ENCODE results near the gene TOM1L1. TPM values are rescaled to one million over a fixed set of nuclear protein-coding genes. Genes with fewer than 3 reads are reported as not detected.

Gene TOM1L1
- total RNA-seq, 1 donor = 40.2 TPM

GRCh38 chr17:54937426-54937825, 36.8 kb downstream of the TOM1L1 start:
- Histone ChIP-seq H3K9me3 (ENCODE audit: low read depth, low read length) (no peaks in the 10 kb centered on the region), H3K79me2 (ENCODE audit: insufficient read depth, low read length) (no peaks in the 10 kb centered on the region), H3K4me2 (ENCODE audit: insufficient read depth, low read length) (no peak overlapping the region), H3K27me3 (ENCODE audit: insufficient read depth, low read length) (no peaks in the 10 kb centered on the region), H3K4me1 (ENCODE audit: insufficient read depth, low read length) (no peaks in the 10 kb centered on the region), H2AFZ (ENCODE audit: low read length) (no peak overlapping the region), H4K20me1 (ENCODE audit: insufficient read depth, low read length) (no peaks in the 10 kb centered on the region), H3K27ac (ENCODE audit: low read depth, low read length) (no peak overlapping the region), H3K36me3 (ENCODE audit: insufficient read depth, low read length) (peaks cover 7% of the 10 kb centered on the region), H3K4me3 (ENCODE audit: insufficient read depth, low read length) (no peak overlapping the region)
- DNase-seq (ENCODE audit: insufficient read length, low spot score, missing footprints) = no peak
- TF ChIP-seq CTCF (IDR thresholded peaks at IDR 0.05; ENCODE audit: extremely low read depth, low read depth, low read length) = no peak

DNA sequence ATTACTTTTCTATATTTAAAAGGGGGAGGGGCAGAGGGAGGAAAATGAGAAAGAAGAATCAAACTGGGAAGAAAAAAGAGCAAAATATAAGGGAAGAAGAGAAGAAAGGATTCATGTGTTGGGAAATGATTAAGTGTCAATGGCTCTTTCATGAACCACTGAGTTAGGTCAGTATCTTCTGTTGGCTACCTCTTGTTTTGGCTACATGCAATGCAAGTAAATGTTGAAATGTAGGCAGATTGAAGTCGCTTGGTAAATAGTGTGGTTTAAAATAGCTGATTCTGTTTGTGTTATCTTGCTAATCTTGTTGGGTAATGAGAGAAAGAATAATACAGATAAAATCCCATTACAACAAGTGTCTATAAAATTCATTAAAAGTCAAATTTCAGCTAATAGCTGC, 40.6 kb downstream of the TOM1L1 start:
- Histone ChIP-seq H3K27me3 (ENCODE audit: insufficient read depth, low read length) (no peaks in the 10 kb centered on the region), H3K4me1 (ENCODE audit: insufficient read depth, low read length) (peaks cover 2% of the 10 kb centered on the region), H4K20me1 (ENCODE audit: insufficient read depth, low read length) (no peaks in the 10 kb centered on the region), H3K9me3 (ENCODE audit: low read depth, low read length) (no peaks in the 10 kb centered on the region), H3K36me3 (ENCODE audit: insufficient read depth, low read length) (peaks cover 7% of the 10 kb centered on the region), H2AFZ (ENCODE audit: low read length) (no peak overlapping the region), H3K79me2 (ENCODE audit: insufficient read depth, low read length) (no peaks in the 10 kb centered on the region), H3K4me3 (ENCODE audit: insufficient read depth, low read length) (no peak overlapping the region), H3K4me2 (ENCODE audit: insufficient read depth, low read length) (no peak overlapping the region), H3K27ac (ENCODE audit: low read depth, low read length) (no peak overlapping the region)
- DNase-seq (ENCODE audit: insufficient read length, low spot score, missing footprints) = no peak
- no peak for TF ChIP-seq CTCF (IDR thresholded peaks at IDR 0.05; ENCODE audit: extremely low read depth, low read depth, low read length)

GRCh38 chr17:54944796-54945195, 44.1 kb downstream of the TOM1L1 start:
- H3K36me3 ChIP-seq (ENCODE audit: insufficient read depth, low read length) = no peaks in the 10 kb centered on the region
- H3K79me2 ChIP-seq (ENCODE audit: insufficient read depth, low read length) = no peaks in the 10 kb centered on the region
- no peak overlapping the region for H3K4me2 ChIP-seq (ENCODE audit: insufficient read depth, low read length)
- peak; percentile 69 for DNase-seq (ENCODE audit: insufficient read length, low spot score, missing footprints)
- H4K20me1 ChIP-seq (ENCODE audit: insufficient read depth, low read length) = no peaks in the 10 kb centered on the region
- peaks cover 15% of the 10 kb centered on the region for H3K4me1 ChIP-seq (ENCODE audit: insufficient read depth, low read length)
- H3K4me3 ChIP-seq (ENCODE audit: insufficient read depth, low read length) = no peak overlapping the region
- no peaks in the 10 kb centered on the region for H3K27me3 ChIP-seq (ENCODE audit: insufficient read depth, low read length)
- H3K9me3 ChIP-seq (ENCODE audit: low read depth, low read length) = no peaks in the 10 kb centered on the region
- TF ChIP-seq CTCF (IDR thresholded peaks at IDR 0.05; ENCODE audit: extremely low read depth, low read depth, low read length) = no peak
- H2AFZ ChIP-seq (ENCODE audit: low read length) = no peak overlapping the region
- H3K27ac ChIP-seq (ENCODE audit: low read depth, low read length) = no peak overlapping the region

GRCh38 chr17:54945231-54945630, 44.6 kb downstream of the TOM1L1 start:
- no peaks in the 10 kb centered on the region for H3K27me3 ChIP-seq (ENCODE audit: insufficient read depth, low read length)
- H3K9me3 ChIP-seq (ENCODE audit: low read depth, low read length) = no peaks in the 10 kb centered on the region
- H2AFZ ChIP-seq (ENCODE audit: low read length) = no peak overlapping the region
- no peaks in the 10 kb centered on the region for H3K36me3 ChIP-seq (ENCODE audit: insufficient read depth, low read length)
- H3K27ac ChIP-seq (ENCODE audit: low read depth, low read length) = no peak overlapping the region
- no peak for TF ChIP-seq CTCF (IDR thresholded peaks at IDR 0.05; ENCODE audit: extremely low read depth, low read depth, low read length)
- no peak overlapping the region for H3K4me3 ChIP-seq (ENCODE audit: insufficient read depth, low read length)
- no peak overlapping the region for H3K4me2 ChIP-seq (ENCODE audit: insufficient read depth, low read length)
- no peaks in the 10 kb centered on the region for H3K79me2 ChIP-seq (ENCODE audit: insufficient read depth, low read length)
- no peaks in the 10 kb centered on the region for H4K20me1 ChIP-seq (ENCODE audit: insufficient read depth, low read length)
- peaks cover 15% of the 10 kb centered on the region for H3K4me1 ChIP-seq (ENCODE audit: insufficient read depth, low read length)
- DNase-seq (ENCODE audit: insufficient read length, low spot score, missing footprints) = no peak
